HCT116 (cell line): ENCODE measurements around the gene CPS1.

Experiments used
- CTCF ChIP-seq, 3 experiments: fragments of 200-600 bp in 1 of 3; sonication (generic) in 1 of 3; IDR thresholded peaks in 2 of 3; conservative IDR thresholded peaks in 1 of 3; 2 replicates each; pipeline ENCODE4 v1.5.1; 2012 to 2017; ENCODE audit warnings: low read depth in 2 of 3, low read length in 2 of 3, antibody characterized with exemption in 1 of 3, borderline replicate concordance in 1 of 3, control low read depth in 1 of 3, mild to moderate bottlenecking in 1 of 3, mixed read lengths in 1 of 3, mixed run types in 1 of 3, moderate library complexity in 1 of 3; ENCODE audit not compliant: insufficient read depth in 1 of 3
- POLR2A ChIP-seq: IDR thresholded peaks from 2 replicates; pipeline ENCODE4 v1.7.0; 2011; ENCODE audit warnings: borderline replicate concordance; ENCODE audit not compliant: insufficient read depth, insufficient read length; ENCODE audit errors: extremely low read depth
- POLR2AphosphoS5 ChIP-seq: IDR thresholded peaks from 2 replicates; pipeline ENCODE4 v1.6.1; 2011; ENCODE audit warnings: mild to moderate bottlenecking, low read depth, low read length, moderate library complexity
- SIN3A ChIP-seq: IDR thresholded peaks from 2 replicates; pipeline ENCODE4 v1.6.1; 2012; ENCODE audit warnings: low read depth
- ZBTB33 ChIP-seq: IDR thresholded peaks from 2 replicates; pipeline ENCODE4 v1.6.1; 2011; ENCODE audit warnings: mild to moderate bottlenecking, low read length, moderate library complexity; ENCODE audit not compliant: insufficient replicate concordance; ENCODE audit errors: extremely low read depth

- TF ChIP-seq CTCF (IDR thresholded peaks at IDR 0.05 in 2 of 3, conservative IDR thresholded peaks at IDR 0.05 in 1 of 3; ENCODE audit: borderline replicate concordance in 1 of 3, insufficient read depth in 1 of 3, low read depth in 2 of 3, low read length in 2 of 3) (no peak), POLR2AphosphoS5 (no peak), POLR2A (no peak), SIN3A (no peak), ZBTB33 (no peak)
Measured at GRCh38 chr2:210686401-210686800, 130.0 kb downstream of the CPS1 start.
